GM18511 (cell line): Measurements from ENCODE around the gene CD4.
"Not testable (repeated sequence)": the region's sequence is repeated elsewhere in the genome, so short reads cannot be mapped to it uniquely, and the experiment has no call there.

Experiments used
- ATAC-seq: cut with Tn5 transposase; IDR thresholded peaks from one replicate; pipeline ENCODE4 v1.9.1; 2021; ENCODE audit warnings: mild to moderate bottlenecking, moderate library complexity; ENCODE audit not compliant: unreplicated experiment

CD4 gene

GRCh38 chr12:6866163-6866919 lies 77.0 kb downstream of the CD4 start:
- no peak for ATAC-seq

DNA sequence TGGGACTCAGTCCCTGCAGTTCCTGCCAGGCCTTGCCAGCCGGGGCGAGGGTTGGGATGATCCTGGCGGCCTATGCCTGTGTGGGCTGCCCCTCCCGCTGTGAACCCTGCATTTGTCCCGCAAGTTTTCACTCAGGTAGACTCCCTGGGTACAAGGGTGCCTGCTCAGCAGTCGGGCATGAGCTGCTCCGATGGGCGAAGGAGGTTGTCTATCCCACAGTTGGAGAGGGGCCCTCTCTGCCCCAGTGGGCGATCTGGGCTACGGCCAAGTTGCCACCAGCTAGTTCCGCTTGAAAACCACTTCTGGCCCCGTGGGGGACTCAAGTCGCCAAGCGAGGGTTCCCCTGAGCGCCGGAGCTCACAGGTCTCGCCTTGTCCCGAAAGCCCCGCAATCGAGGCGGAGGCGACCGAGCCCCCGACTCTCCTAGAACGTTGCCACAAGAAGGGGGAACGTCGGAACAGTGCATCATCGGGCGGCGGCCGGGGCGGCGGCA lies 77.6 kb downstream of the CD4 start:
- peak; percentile 15 for ATAC-seq

DNA sequence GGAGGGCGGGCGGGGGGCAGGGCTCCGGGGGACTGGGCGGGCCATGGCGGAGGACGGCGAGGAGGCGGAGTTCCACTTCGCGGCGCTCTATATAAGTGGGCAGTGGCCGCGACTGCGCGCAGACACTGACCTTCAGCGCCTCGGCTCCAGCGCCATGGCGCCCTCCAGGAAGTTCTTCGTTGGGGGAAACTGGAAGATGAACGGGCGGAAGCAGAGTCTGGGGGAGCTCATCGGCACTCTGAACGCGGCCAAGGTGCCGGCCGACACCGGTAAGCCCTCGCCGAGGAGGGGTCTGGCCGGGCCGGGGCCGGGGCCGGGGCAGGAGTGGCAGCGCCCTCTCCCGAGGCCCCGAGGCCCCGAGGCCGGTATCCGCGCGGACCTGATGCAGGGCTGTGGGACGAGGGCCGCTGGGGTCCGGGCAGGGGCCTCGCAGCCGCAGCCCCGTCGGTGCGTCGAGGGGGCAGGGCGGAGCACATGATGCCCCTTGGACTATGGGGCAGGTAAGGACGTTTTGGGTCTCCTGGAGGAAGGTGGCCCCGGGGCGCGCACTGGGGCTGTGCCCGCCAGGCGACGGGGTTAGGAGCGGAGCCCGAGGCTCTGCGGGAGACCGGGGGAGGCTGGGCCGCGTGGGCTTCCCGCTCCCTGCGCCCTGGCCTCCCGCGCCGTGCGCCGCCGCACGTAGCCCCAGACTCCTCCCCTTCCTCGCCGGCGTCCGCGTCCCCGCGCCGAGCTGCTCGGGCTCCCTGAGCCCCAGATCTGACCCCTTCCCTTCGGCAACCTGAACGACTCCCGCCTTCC lies 78.3 kb downstream of the CD4 start, which contains the start of gene TPI1:
Gene TPI1 (plus strand): TSS at position 119 of the 798 bp plus-strand sequence. CDS start 36 bp downstream, at position 155.
- peak; percentile 66 for ATAC-seq

DNA sequence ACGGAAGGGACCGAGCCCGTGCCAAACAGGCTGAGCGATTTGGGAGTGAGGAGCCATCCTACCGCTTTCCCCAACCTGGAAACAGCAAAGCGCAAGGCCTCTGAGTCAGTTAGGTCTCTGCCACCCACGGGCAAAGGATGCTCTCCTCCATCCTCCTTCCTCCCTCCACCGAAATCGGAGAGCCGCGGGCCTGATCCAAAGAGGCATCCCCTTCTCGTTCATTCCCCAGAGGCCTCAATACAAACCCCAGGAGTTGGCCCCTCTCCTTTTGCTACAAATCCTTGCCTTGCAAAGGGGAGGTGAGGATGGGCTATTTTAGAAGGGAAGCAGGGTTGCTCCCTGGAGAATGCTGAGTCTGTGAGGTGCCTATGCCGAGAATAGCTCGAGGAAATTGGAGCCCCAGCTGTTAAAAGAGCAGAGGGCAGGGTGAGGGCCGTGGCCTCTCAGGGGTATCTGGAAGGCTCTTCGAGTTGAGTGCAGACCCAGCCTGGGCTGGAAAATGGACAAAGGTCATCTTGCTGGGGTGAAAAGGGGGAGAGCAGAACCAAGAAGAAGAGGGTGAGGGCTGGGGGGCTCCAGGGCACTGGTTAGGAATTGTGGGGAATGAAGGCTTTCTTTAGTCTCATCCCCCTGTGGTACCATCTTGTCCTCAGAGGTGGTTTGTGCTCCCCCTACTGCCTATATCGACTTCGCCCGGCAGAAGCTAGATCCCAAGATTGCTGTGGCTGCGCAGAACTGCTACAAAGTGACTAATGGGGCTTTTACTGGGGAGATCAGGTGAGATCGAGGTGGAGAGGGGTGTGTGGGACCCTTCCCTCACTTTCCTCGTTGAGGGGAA lies 79.1 kb downstream of the CD4 start:
- ATAC-seq, result no peak

- ATAC-seq, result no peak
Observed at GRCh38 chr12:6869049-6870021, 80.0 kb downstream of the CD4 start.

GRCh38 chr12:6870304-6870703 lies 81.0 kb downstream of the CD4 start:
- ATAC-seq, result not testable (repeated sequence)
